HEK293T (cell line): Measurements from ENCODE around the gene BACH2.

Source experiments
- ARNT ChIP-seq: fragments of 450-650 bp; IDR thresholded peaks from 2 replicates; pipeline ENCODE4 v1.6.1; 2017; ENCODE audit warnings: mild to moderate bottlenecking
- BHLHE40 ChIP-seq: fragments of 450-650 bp; IDR thresholded peaks from 2 replicates; pipeline ENCODE4 v1.6.1; 2016; ENCODE audit warnings: mild to moderate bottlenecking, moderate library complexity, borderline replicate concordance
- CTBP1 ChIP-seq: fragments of 450-650 bp; IDR thresholded peaks from 2 replicates; pipeline ENCODE4 v1.6.1; 2016; ENCODE audit warnings: borderline replicate concordance
- ELF4 ChIP-seq: fragments of 450-650 bp; IDR thresholded peaks from 2 replicates; pipeline ENCODE4 v1.6.1; 2017; ENCODE audit warnings: antibody characterized with exemption
- FOXA1 ChIP-seq: fragments of 450-650 bp; IDR thresholded peaks from 2 replicates; pipeline ENCODE4 v1.6.1; 2016; ENCODE audit warnings: mild to moderate bottlenecking
- FOXK2 ChIP-seq: fragments of 450-650 bp; IDR thresholded peaks from 2 replicates; pipeline ENCODE4 v1.6.1; 2016; ENCODE audit warnings: mild to moderate bottlenecking
- FOXM1 ChIP-seq: fragments of 450-650 bp; IDR thresholded peaks from 2 replicates; pipeline ENCODE4 v1.6.1; 2017; ENCODE audit warnings: mild to moderate bottlenecking, borderline replicate concordance
- HDGF ChIP-seq: fragments of 450-650 bp; IDR thresholded peaks from 2 replicates; pipeline ENCODE4 v1.6.1; 2017; ENCODE audit warnings: antibody characterized with exemption, borderline replicate concordance
- L3MBTL2 ChIP-seq: fragments of 450-650 bp; conservative IDR thresholded peaks from 2 replicates; pipeline ENCODE4 v1.6.1; 2016; ENCODE audit warnings: mild to moderate bottlenecking
- NFRKB ChIP-seq: fragments of 450-650 bp; IDR thresholded peaks from 2 replicates; pipeline ENCODE4 v1.6.1; 2016; ENCODE audit warnings: mild to moderate bottlenecking, moderate library complexity
- SP1 ChIP-seq: fragments of 450-650 bp; IDR thresholded peaks from 2 replicates; pipeline ENCODE4 v1.6.1; 2017
- SUZ12 ChIP-seq: fragments of 450-650 bp; IDR thresholded peaks from 2 replicates; pipeline ENCODE4 v1.6.1; 2016; ENCODE audit warnings: mild to moderate bottlenecking
- TARDBP ChIP-seq: fragments of 450-650 bp; IDR thresholded peaks from 2 replicates; pipeline ENCODE4 v1.6.1; 2016
- ZNF384 ChIP-seq: fragments of 450-650 bp; IDR thresholded peaks from 2 replicates; pipeline ENCODE4 v1.6.1; 2016

GRCh38 chr6:90297867-90298381 lies 1.3 kb upstream of the BACH2 start:
- TF ChIP-seq SP1 (no peak), NFRKB (no peak), ELF4 (no peak), ZNF384 (no peak), ARNT (no peak), BHLHE40 (no peak), FOXM1 (no peak), SUZ12 (no peak), HDGF (no peak), L3MBTL2 (no peak), FOXK2 (no peak), CTBP1 (no peak), TARDBP (no peak), FOXA1 (no peak)
